Measurements from ENCODE around the gene NEK8.

The NEK8 gene

DNA sequence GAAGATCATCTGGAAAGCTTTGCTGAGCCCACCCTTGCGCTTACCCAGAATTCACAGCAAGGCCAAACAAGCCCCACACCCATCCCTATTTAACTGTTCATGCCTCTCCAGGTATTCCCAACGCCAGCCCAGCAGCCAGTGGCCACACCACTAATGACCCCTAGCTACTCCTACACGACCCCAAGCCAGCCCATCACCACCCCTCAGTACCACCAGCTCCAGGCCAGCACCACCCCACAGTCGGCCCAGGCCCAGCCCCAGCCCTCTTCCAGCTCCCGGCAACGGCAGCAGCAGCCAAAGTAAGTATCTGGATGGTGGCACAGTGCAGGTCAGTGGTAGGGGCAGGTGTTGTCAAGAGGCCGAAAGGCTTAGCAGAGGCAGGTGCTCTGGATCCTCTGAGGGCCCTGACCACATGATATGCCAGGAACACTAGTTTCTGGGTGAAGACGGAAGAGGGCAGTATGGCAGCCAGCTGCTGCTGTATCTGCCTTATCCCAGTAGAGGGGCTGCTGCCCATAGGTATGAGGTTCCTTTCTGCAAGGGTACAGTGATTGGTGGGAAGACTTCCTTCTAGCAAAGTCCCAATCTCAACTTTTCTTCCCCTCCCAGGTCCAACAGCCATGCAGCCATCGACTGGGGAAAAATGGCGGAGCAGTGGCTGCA lies 27.6 kb upstream of the NEK8 start:
- TF ChIP-seq FOXP2 (optimal IDR thresholded peaks at IDR 0.05; ENCODE audit: borderline replicate concordance, extremely low read depth, extremely low read length, insufficient read depth): no peak
- TF ChIP-seq, protein P1, sequence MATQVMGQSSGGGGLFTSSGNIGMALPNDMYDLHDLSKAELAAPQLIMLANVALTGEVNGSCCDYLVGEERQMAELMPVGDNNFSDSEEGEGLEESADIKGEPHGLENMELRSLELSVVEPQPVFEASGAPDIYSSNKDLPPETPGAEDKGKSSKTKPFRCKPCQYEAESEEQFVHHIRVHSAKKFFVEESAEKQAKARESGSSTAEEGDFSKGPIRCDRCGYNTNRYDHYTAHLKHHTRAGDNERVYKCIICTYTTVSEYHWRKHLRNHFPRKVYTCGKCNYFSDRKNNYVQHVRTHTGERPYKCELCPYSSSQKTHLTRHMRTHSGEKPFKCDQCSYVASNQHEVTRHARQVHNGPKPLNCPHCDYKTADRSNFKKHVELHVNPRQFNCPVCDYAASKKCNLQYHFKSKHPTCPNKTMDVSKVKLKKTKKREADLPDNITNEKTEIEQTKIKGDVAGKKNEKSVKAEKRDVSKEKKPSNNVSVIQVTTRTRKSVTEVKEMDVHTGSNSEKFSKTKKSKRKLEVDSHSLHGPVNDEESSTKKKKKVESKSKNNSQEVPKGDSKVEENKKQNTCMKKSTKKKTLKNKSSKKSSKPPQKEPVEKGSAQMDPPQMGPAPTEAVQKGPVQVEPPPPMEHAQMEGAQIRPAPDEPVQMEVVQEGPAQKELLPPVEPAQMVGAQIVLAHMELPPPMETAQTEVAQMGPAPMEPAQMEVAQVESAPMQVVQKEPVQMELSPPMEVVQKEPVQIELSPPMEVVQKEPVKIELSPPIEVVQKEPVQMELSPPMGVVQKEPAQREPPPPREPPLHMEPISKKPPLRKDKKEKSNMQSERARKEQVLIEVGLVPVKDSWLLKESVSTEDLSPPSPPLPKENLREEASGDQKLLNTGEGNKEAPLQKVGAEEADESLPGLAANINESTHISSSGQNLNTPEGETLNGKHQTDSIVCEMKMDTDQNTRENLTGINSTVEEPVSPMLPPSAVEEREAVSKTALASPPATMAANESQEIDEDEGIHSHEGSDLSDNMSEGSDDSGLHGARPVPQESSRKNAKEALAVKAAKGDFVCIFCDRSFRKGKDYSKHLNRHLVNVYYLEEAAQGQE (IDR thresholded peaks at IDR 0.05; ENCODE audit: insufficient read depth in 1 of 2, low read depth in 2 of 2, low read length in 2 of 2): no peak
- no peak for TF ChIP-seq SIN3A (IDR thresholded peaks at IDR 0.05; ENCODE audit: borderline replicate concordance, insufficient read depth, low read length)
- 0 out of 2 replicates have a peak, but pooled peaks have one; percentile 22 for TF ChIP-seq POLR2AphosphoS5 (IDR thresholded peaks at IDR 0.05; ENCODE audit: low read depth, low read length)
- no peak for TF ChIP-seq TAF1 (IDR thresholded peaks at IDR 0.05; ENCODE audit: borderline replicate concordance, insufficient read depth, low read length)

DNA sequence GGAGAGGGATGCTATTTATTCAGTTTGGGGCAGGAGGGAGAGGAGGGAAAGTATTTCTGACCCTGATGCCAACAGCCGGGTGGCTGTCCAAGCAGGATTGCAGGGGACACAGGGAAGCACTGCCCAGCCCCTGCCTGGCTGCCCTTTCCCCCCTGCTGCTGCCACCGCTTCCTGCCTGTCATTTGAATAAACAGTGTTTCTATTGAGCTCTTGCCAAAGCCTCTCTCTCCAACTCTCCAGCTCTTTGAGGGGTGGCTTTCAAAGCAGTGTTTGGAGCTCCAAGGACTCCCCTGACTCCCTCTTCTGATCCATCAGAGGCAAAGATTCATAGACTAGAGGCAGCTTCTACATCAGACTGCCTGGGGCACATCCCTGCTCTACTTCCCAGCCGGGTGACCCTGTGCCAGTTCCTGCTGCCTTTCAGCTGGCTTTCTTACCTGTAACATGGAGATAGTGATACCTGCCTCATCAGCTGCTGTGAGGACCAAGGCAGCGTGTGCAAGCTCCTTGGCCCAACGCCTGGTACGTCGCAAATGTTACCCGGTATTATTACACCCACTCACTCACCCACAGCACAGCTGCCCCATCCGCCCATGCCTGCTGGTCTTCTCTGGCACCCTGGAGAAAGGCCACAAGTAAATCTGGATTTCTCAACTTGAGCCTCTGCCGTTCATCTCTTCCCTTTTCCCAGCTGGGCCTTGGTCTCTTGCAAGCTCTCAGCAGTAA lies 26.4 kb upstream of the NEK8 start:
- TF ChIP-seq POLR2AphosphoS5 (IDR thresholded peaks at IDR 0.05; ENCODE audit: low read depth, low read length) (no peak), TAF1 (IDR thresholded peaks at IDR 0.05; ENCODE audit: borderline replicate concordance, insufficient read depth, low read length) (no peak), FOXP2 (optimal IDR thresholded peaks at IDR 0.05; ENCODE audit: borderline replicate concordance, extremely low read depth, extremely low read length, insufficient read depth) (no peak), SIN3A (IDR thresholded peaks at IDR 0.05; ENCODE audit: borderline replicate concordance, insufficient read depth, low read length) (no peak)
- TF ChIP-seq, protein P1 (IDR thresholded peaks at IDR 0.05; ENCODE audit: insufficient read depth in 1 of 2, low read depth in 2 of 2, low read length in 2 of 2): no peak

DNA sequence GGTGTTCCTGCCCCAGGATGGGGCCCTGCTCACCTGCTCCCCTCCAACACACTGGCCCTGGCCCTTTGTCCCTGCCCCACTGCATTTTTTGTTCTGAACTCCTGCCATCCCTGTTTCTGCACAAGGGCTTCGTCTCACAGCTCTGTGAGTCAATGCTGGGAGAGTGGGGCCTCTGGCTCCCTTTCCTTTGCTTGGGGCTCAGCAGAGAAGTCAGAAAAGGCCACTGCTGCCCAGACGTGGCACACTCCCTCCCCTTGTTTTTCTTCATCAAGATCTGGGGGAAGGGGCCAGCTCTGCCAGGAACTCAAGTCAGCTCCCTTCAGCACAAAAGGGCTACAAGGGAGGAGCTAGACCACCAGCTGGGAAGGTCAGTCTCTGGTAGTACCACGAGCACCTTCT lies 25.8 kb upstream of the NEK8 start:
- no peak for TF ChIP-seq SIN3A (IDR thresholded peaks at IDR 0.05; ENCODE audit: borderline replicate concordance, insufficient read depth, low read length)
- no peak for TF ChIP-seq TAF1 (IDR thresholded peaks at IDR 0.05; ENCODE audit: borderline replicate concordance, insufficient read depth, low read length)
- TF ChIP-seq FOXP2 (optimal IDR thresholded peaks at IDR 0.05; ENCODE audit: borderline replicate concordance, extremely low read depth, extremely low read length, insufficient read depth): no peak
- TF ChIP-seq, protein P1 (IDR thresholded peaks at IDR 0.05; ENCODE audit: insufficient read depth in 1 of 2, low read depth in 2 of 2, low read length in 2 of 2): no peak
- TF ChIP-seq POLR2AphosphoS5 (IDR thresholded peaks at IDR 0.05; ENCODE audit: low read depth, low read length): no peak

DNA sequence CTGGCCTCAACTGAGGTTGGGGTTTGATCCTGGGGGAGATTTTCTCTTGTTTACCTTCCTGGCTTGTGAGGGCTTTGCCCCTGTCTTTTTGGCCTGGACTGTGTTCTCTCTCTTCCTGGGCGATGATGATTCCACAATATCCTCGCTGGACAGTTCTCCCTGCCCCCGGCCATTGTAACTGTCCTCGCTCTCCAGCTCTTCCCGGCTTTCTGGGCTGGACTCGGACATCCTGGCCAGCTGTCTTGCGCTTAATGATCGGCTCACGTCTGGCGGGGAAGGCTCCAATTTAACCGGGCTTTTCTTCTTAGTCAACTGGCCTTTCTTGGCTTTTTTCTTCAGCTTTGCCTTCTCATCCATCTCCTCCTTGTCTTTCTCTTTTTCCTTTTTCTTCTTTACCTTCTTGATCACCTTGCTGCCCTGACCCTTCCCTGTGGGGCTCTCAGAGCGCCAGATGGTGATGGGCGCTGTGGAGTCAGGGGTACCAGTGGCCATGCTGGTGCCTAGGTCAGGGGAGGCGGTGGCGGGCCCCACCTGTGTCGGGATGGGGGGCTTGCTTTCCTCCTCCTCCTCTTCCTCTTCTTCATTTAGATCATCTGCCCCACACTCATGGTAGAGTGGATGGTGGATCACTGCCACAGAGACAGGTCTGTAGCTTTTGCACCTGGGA lies 24.9 kb upstream of the NEK8 start:
- TF ChIP-seq SIN3A (IDR thresholded peaks at IDR 0.05; ENCODE audit: borderline replicate concordance, insufficient read depth, low read length) (no peak), FOXP2 (optimal IDR thresholded peaks at IDR 0.05; ENCODE audit: borderline replicate concordance, extremely low read depth, extremely low read length, insufficient read depth) (no peak), TAF1 (IDR thresholded peaks at IDR 0.05; ENCODE audit: borderline replicate concordance, insufficient read depth, low read length) (no peak), POLR2AphosphoS5 (IDR thresholded peaks at IDR 0.05; ENCODE audit: low read depth, low read length) (no peak)
- TF ChIP-seq, protein P1 (IDR thresholded peaks at IDR 0.05; ENCODE audit: insufficient read depth in 1 of 2, low read depth in 2 of 2, low read length in 2 of 2): no peak

Measured in PFSK-1 (cell line).